GM19240 (cell line): ENCODE results near the gene CIT.

Source experiments
- DNase-seq: peaks from one replicate; pipeline ENCODE4 v3.0.0; 2011; ENCODE audit warnings: low spot score; ENCODE audit not compliant: insufficient read length

CIT gene

GRCh38 chr12:119681111-119681510, 196.0 kb downstream of the CIT start:
- DNase-seq: no peak

GRCh38 chr12:119679490-119679889, 197.6 kb downstream of the CIT start:
- DNase-seq: no peak

- DNase-seq: no peak
These were observed 198.0 kb downstream of the CIT start for GRCh38 chr12:119679081-119679480.

GRCh38 chr12:119678459-119678858, 198.7 kb downstream of the CIT start:
- DNase-seq: no peak

- no peak for DNase-seq
These were observed 200.5 kb downstream of the CIT start for GRCh38 chr12:119676573-119676972.

- no peak for DNase-seq
These were observed 201.1 kb downstream of the CIT start for GRCh38 chr12:119676022-119676421.

- DNase-seq: no peak
These were observed 202.6 kb downstream of the CIT start for GRCh38 chr12:119674560-119674959.

- no peak for DNase-seq
These were observed 203.5 kb downstream of the CIT start for GRCh38 chr12:119673634-119674033.

- DNase-seq: no peak
These were observed 204.9 kb downstream of the CIT start for GRCh38 chr12:119672194-119672593.

GRCh38 chr12:119671070-119671469, 206.1 kb downstream of the CIT start:
- no peak for DNase-seq

- no peak for DNase-seq
These were observed 207.2 kb downstream of the CIT start for GRCh38 chr12:119669744-119670472.

GRCh38 chr12:119668324-119668841, 208.7 kb downstream of the CIT start:
- DNase-seq: no peak

GRCh38 chr12:119667577-119668323, 209.4 kb downstream of the CIT start, which contains the start of gene PRKAB1:
PRKAB1 (plus strand) TSS chr12:119668133; CDS start chr12:119668245, 112 bp downstream.
- peak; percentile 83 for DNase-seq

GRCh38 chr12:119666900-119667576, 210.1 kb downstream of the CIT start:
- DNase-seq: no peak

- no peak for DNase-seq
These were observed 210.8 kb downstream of the CIT start for GRCh38 chr12:119666226-119666795.

GRCh38 chr12:119665164-119665929, 211.8 kb downstream of the CIT start:
- DNase-seq: no peak

GRCh38 chr12:119664642-119665041, 212.5 kb downstream of the CIT start:
- DNase-seq: no peak

- no peak for DNase-seq
These were observed 215.2 kb downstream of the CIT start for GRCh38 chr12:119661882-119662281.

GRCh38 chr12:119660076-119660475, 217.0 kb downstream of the CIT start:
- DNase-seq: no peak

- DNase-seq: peak; percentile 29
These were observed 217.7 kb downstream of the CIT start for GRCh38 chr12:119659289-119659897.
